ENCODE data around the gene C6orf52. TPM values are rescaled to one million over a fixed set of nuclear protein-coding genes. Genes with fewer than 3 reads are reported as not detected.

Gene C6orf52
- total RNA-seq, 3 donors from 2014 or later, result 1.3 TPM; not detected in 2

DNA sequence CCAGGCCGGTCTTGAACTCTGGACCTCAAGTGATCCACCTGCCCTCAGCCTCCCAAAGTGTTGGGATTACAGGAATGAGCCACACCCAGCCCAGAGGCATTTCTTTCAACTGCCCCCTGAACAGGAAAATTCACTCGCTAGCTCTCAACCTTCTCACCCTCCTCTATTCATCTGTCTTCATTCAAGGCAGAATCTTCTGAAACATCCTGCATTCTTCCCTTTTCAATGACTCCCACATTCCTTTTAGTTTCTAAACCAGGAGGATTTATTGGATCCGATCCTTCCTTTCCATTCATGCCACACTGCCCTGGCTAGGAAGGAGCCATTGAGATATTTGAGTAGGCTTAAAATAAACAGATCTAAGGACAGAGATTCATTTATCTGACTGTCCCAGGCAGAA is 52.9 kb downstream of the C6orf52 start:
- Histone ChIP-seq H3K4me1 (no peaks in the 10 kb centered on the region), H3K36me3 (no peaks in the 10 kb centered on the region), H3K4me3 (no peak overlapping the region), H3K9me3 (no peaks in the 10 kb centered on the region), H3K27ac (no peak overlapping the region), H3K27me3 (no peaks in the 10 kb centered on the region)
- TF ChIP-seq POLR2A (IDR thresholded peaks at IDR 0.05), result no peak
- no peak for TF ChIP-seq POLR2AphosphoS5 (IDR thresholded peaks at IDR 0.05)
- TF ChIP-seq, protein P1, sequence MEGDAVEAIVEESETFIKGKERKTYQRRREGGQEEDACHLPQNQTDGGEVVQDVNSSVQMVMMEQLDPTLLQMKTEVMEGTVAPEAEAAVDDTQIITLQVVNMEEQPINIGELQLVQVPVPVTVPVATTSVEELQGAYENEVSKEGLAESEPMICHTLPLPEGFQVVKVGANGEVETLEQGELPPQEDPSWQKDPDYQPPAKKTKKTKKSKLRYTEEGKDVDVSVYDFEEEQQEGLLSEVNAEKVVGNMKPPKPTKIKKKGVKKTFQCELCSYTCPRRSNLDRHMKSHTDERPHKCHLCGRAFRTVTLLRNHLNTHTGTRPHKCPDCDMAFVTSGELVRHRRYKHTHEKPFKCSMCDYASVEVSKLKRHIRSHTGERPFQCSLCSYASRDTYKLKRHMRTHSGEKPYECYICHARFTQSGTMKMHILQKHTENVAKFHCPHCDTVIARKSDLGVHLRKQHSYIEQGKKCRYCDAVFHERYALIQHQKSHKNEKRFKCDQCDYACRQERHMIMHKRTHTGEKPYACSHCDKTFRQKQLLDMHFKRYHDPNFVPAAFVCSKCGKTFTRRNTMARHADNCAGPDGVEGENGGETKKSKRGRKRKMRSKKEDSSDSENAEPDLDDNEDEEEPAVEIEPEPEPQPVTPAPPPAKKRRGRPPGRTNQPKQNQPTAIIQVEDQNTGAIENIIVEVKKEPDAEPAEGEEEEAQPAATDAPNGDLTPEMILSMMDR (IDR thresholded peaks at IDR 0.05), result no peak
- DNase-seq (ENCODE audit: low spot score in 2 of 2), result no peak
- intact Hi-C loops (cut with DNase I; ENCODE audit: low total_unique reads), result no loop called here

- Histone ChIP-seq H3K4me3 (no peak overlapping the region), H3K4me1 (no peaks in the 10 kb centered on the region), H3K9me3 (no peaks in the 10 kb centered on the region), H3K36me3 (no peaks in the 10 kb centered on the region), H3K27ac (no peak overlapping the region), H3K27me3 (no peaks in the 10 kb centered on the region)
- intact Hi-C loops (cut with DNase I; ENCODE audit: low total_unique reads), result no loop called here
- no peak for TF ChIP-seq POLR2A (IDR thresholded peaks at IDR 0.05)
- no peak for DNase-seq (ENCODE audit: low spot score in 2 of 2)
Measured at GRCh38 chr6:10640412-10640811, 54.0 kb downstream of the C6orf52 start.

- Histone ChIP-seq H3K27me3 (no peaks in the 10 kb centered on the region), H3K36me3 (no peaks in the 10 kb centered on the region), H3K4me3 (no peak overlapping the region), H3K9me3 (no peaks in the 10 kb centered on the region), H3K4me1 (no peaks in the 10 kb centered on the region), H3K27ac (no peak overlapping the region)
- DNase-seq (ENCODE audit: low spot score in 2 of 2), result no peak
- intact Hi-C loops (cut with DNase I; ENCODE audit: low total_unique reads), result no loop called here
- TF ChIP-seq, protein P1 (IDR thresholded peaks at IDR 0.05), result no peak
- TF ChIP-seq POLR2A (IDR thresholded peaks at IDR 0.05) (no peak), POLR2AphosphoS5 (IDR thresholded peaks at IDR 0.05) (no peak)
Measured at GRCh38 chr6:10633216-10633615, 61.2 kb downstream of the C6orf52 start.

GRCh38 chr6:10630178-10630577 is 64.2 kb downstream of the C6orf52 start:
- Histone ChIP-seq H3K4me3 (no peak overlapping the region), H3K27me3 (no peaks in the 10 kb centered on the region), H3K36me3 (no peaks in the 10 kb centered on the region), H3K9me3 (no peaks in the 10 kb centered on the region), H3K4me1 (no peaks in the 10 kb centered on the region), H3K27ac (no peak overlapping the region)
- no peak for TF ChIP-seq POLR2AphosphoS5 (IDR thresholded peaks at IDR 0.05)
- TF ChIP-seq, protein P1 (IDR thresholded peaks at IDR 0.05), result no peak
- no peak for TF ChIP-seq POLR2A (IDR thresholded peaks at IDR 0.05)
- DNase-seq (ENCODE audit: low spot score in 2 of 2), result no peak
- intact Hi-C loops (cut with DNase I; ENCODE audit: low total_unique reads), result no loop called here

- H3K27ac ChIP-seq, result no peak overlapping the region
- TF ChIP-seq POLR2A (IDR thresholded peaks at IDR 0.05) (no peak), POLR2AphosphoS5 (IDR thresholded peaks at IDR 0.05) (no peak)
- TF ChIP-seq, protein P1 (IDR thresholded peaks at IDR 0.05), result no peak
- H3K9me3 ChIP-seq, result no peaks in the 10 kb centered on the region
- H3K36me3 ChIP-seq, result no peaks in the 10 kb centered on the region
- no peak overlapping the region for H3K4me3 ChIP-seq
- no peak for DNase-seq (ENCODE audit: low spot score in 2 of 2)
- no peaks in the 10 kb centered on the region for H3K4me1 ChIP-seq
- no peaks in the 10 kb centered on the region for H3K27me3 ChIP-seq
- intact Hi-C loops (cut with DNase I; ENCODE audit: low total_unique reads), result loop anchor here (2.0 kb wide), 1 partner anchor 99 kb away; no protein-coding TSS in a partner anchor
Measured at GRCh38 chr6:10627800-10628199, 66.6 kb downstream of the C6orf52 start.
